HG03378 (cell line): ENCODE results near the gene IER3.

Experiments used
- ATAC-seq: cut with Tn5 transposase; IDR thresholded peaks from one replicate; pipeline ENCODE4 v1.9.1; 2021; ENCODE audit warnings: mild to moderate bottlenecking, moderate library complexity; ENCODE audit not compliant: unreplicated experiment

IER3 gene

GRCh38 chr6:30749554-30750378, 5.4 kb upstream of the IER3 start:
- ATAC-seq, result no peak

DNA sequence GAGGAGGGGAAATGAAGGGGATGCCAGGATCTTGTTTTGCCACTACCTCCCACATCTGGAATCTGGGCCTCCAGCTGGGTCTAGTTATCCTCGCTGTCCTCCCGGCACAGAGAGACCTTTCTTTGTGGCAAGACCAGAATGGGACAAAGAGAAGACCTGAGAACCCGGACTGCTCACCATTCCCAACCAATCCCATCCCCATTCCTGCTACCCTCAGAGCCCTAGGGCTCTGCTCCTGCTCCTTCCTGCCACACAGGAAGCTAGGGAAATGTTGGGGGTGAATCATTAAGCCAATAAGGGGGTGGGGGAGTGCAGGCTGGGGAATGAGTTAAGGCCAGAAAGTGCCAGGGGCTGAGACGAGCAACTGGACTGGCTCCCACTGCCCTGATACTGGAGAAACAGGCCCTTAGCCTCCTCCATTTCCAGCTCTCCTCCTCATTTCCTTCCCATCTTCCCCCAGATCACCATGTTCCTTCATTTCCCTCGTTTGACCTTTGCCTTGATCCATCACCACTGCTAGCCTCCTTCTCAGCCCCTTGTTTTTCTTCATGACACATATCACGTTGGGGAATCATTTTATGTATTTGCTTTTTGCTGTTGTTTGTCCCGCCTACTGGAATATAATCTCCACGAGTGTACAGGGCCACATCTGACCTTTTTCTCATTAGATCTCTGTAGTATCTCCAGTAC, 4.6 kb upstream of the IER3 start:
- no peak for ATAC-seq

DNA sequence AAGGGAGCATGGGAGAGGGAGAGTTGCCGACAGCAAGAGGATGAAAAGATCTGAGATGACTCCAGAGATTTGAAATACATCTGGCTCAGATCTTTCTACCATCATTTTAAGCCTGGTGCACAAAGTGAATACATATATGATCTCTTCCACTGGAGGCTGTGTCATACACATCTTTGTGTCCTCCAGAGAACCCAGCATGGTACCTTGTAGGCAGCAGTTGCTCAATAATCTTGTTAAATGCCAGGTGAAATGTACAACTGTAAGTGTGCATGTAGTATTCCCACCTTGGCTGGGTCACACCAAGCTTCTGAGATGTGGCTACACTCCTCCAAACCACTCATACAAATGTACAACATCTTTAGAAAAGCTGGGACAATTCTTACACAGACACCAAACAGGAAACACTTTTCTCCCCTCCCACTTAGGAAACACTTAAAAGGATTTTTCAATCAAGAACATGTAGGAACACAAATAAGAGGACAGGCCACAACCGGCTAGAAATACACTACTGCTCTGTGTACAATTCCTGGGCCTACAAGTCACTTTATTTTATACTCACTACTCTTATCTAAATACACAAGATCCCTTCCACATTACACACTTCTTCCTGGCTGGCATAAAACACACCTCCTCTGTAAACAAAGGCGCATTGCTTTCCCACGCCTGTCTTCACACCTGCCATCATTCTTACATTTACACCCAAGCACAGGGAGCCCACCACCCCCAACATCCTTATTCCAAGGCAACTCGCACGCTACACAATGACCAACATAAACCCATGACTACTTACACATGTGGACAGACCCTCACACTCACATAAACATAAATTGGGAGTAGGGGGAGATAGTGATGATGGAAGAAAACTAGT, 3.8 kb upstream of the IER3 start:
- no peak for ATAC-seq

DNA sequence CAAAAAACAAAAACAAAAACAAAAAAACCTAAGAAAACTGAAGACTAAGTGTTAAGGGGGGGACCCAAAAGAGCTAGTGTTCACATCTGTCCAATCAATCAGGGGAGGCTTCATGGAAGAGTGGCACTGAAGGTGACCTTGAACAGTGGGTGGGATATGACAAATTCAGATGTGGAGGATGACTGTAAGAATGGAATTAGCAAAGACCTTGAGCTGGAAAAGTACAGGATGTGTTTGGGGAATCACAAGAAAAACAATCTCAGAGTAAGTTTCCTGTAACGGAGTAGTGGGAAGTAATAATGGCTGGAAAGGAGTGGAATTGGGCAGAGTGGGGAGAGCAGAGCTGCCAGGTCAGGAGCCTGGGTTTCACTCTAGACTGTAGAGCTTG, 2.9 kb upstream of the IER3 start:
- ATAC-seq, result no peak

DNA sequence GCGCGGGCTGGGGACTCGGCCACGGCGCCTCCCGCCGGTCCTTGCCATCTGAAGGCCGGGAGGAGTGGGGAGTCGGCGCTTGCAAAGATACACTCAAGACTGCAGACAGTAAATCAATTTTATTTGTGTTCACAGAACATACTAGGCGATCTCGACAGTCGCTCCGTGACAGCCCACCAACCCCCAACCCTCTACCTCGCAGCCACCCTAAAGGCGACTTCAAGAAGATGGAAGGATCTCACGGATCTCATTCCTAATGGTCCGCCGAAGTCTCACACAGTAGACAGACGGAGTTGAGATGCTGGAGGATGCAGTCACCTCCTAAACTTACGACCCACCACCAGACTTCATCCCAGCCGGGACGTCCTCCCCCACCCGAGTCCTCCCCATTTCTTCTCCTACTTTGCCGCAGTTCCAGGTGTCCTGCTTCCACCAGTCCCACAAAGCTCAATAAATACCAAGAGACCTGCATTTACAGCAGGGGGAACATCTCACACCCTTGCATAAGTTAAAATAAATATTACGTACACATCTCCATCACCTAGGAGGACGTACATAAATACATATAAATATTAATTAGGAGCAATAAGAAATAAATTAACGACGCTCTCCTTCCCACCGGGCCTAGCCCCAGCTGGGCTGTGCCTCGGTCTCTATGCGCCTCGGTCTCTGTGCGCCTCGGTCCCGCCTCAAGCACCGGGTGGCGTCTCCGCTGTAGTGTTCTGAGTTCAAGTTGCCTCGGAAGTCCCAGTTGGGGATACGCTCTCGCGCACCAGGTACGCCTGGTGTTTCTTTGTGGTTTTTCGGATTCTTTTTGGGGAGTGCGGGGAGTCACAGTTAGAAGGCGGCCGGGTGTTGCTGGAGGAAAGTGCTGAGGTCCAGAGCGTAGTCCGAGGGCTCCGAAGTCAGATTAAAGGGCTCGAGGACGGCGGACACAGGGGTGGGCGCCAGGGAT, 971 bp downstream of the IER3 start:
- no peak for ATAC-seq

- peak; percentile 53 for ATAC-seq
Observed at GRCh38 chr6:30742316-30743098, 1.8 kb downstream of the IER3 start, which contains the start of gene FLOT1. Gene FLOT1 (minus strand): TSS chr6:30742687. CDS start chr6:30742189, 498 bp downstream.

GRCh38 chr6:30741789-30742315, 2.5 kb downstream of the IER3 start:
- ATAC-seq, result no peak

GRCh38 chr6:30741063-30741779, 3.1 kb downstream of the IER3 start:
- ATAC-seq, result no peak

GRCh38 chr6:30740540-30740870, 3.8 kb downstream of the IER3 start:
- ATAC-seq, result no peak

DNA sequence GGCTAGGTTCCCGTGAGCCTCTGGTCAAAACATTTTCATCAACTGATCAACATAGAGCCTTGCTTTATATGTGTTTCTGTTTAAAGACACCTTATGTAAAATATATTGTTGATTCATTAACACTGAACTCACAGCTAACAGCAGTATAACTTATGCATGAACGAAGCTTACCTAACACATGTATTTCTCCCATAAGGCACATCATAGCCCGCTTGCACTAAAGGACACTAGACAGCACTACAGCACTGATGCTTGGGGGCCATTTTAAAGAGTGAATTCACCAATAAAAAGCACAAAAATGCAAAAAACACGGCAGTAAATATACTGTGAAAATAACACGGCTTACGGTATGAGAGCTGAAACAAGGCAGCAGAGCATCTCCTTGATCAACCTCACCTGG, 5.8 kb downstream of the IER3 start:
- no peak for ATAC-seq

DNA sequence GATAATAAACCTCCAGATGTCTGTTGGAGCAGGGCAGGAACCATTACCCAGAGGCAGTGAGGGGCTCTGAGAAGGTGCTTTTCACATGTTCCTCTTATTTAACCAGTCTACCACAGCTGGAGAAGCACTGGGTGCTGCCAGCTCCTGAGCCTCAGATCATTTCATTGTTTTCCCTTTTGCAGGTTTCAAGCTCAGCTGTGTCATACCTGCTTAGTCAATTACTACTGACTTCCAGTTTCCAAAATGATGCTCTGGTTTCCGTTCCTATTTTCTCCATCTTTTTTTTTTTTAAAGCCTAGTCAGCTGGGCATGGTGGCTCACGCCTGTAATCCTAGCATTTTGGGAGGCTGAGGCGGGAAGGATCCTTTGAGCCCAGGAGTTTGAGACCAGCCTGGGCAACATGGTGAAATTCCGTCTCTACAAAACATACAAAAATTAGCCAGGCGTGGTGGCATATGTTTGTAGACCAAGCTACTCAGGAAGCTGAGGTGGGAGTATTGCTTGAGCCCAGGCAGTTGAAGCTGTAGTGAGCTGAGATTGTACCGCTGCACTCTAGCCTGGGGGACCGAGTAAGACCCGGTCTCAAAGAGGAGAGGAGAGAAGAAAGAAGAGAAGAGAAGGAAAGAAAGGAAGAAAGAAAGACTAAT, 8.6 kb downstream of the IER3 start:
- ATAC-seq, result peak; percentile 32

- no peak for ATAC-seq
Observed at GRCh38 chr6:30732237-30732943, 12.0 kb downstream of the IER3 start.

DNA sequence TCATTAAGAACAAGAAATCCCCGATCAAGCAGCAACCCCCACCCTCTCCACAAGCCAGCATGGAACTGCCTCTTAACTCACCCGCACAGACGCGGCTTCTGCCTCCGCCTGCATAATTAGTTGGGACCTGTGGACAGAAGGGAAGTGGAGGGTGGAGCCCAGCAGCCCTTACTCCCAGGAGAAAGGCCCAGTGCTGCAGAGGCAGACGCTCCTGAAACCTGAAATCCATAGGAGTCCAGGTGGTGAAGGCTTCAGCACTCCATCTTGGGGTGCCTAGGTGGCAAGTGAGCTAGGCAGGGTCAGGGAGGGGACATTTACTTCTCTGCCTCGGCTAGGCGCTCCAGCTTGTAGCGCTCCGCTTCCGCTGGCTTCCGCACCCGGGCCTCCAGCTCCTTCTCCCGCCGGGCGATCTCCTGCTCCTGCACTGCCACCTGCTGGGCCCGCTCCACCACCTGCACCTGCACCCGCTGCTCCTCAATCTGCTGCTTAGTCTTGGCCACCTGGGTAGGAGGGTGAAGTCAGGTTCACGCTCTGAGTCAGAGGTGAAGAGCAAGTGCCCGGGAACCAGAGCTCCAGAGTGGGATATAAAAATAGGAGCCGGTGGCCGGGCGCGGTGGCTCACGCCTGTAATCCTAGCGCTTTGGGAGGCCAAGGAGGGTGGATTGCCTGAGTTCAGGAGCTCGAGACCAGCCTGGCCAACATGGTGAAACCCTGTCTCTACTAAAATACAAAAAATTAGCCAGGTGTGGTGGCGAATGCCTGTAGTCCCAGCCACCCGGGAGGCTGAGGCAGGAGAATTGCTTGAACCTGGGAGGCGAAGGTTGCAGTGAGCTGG, 13.5 kb downstream of the IER3 start:
- ATAC-seq, result no peak

GRCh38 chr6:30727920-30728553, 16.3 kb downstream of the IER3 start:
- ATAC-seq, result no peak

GRCh38 chr6:30726506-30727413, 17.6 kb downstream of the IER3 start:
- no peak for ATAC-seq
